Measurements from ENCODE around the gene KDM4E. TPM values are rescaled to one million over a fixed set of nuclear protein-coding genes. Genes with fewer than 3 reads are reported as not detected.
A peak's percentile ranks its signal among the peaks of the same experiment; 100 is the strongest.

KDM4E gene
- total RNA-seq, 4 donors from 2014 or later, result not detected

DNA sequence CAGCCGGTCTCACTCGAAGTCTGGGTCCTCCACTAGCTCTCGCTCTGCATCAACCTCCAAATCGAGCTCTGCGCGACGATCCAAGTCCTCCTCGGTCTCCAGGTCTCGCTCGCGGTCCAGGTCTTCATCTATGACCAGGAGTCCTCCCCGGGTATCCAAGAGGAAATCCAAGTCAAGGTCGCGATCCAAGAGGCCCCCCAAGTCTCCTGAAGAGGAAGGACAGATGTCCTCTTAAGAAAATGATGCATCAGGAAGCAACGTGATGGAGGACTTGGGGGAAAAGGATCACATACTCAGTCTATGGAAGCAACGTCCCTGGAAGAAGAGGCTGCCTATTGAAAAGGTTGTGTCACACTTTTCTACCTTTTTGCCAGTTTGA is 42.8 kb downstream of the KDM4E start:
- no peaks in the 10 kb centered on the region for H3K27me3 ChIP-seq
- no peak for TF ChIP-seq POLR2A (IDR thresholded peaks at IDR 0.05)
- TF ChIP-seq EP300 (IDR thresholded peaks at IDR 0.05; ENCODE audit: low read depth), result no peak
- no peak for TF ChIP-seq CTCF (IDR thresholded peaks at IDR 0.05)
- TF ChIP-seq POLR2AphosphoS5 (IDR thresholded peaks at IDR 0.05), result no peak
- peaks cover 3 to 17% (median 15%) of the 10 kb centered on the region in 4 donors for H3K4me1 ChIP-seq
- H3K4me3 ChIP-seq, result peak overlapping the region; percentile 58 to 85 (median 78)
- no peaks in the 10 kb centered on the region for H3K36me3 ChIP-seq
- no peaks in the 10 kb centered on the region for H3K9me3 ChIP-seq
- WGBS, 2 donors (ENCODE audit: low coverage in 1 of 2), result 0% methylated on average over 16 of the region's 16 CpGs; no CpG with 5 or more reads in 1 of the 2 donors
- H3K27ac ChIP-seq, result peak overlapping the region; percentile 94 to 99 (median 98)
- DNase-seq, result no peak
- in situ Hi-C loops (cut with MboI; ENCODE audit: low pct_ligation_motif_present in 1 of 4, low pct_unique_long_range_greater_than_20kb in 1 of 4, low sequenced_read_pairs in 3 of 4), result loop anchor here in 2 of 4 donors (10.0 kb wide), 3 partner anchors 77 to 637 kb away; partner anchors contain the start of genes CWC15 (in 2 of the 2) and KDM4D (in 2 of the 2)
- intact Hi-C loops (cut with DNase I; ENCODE audit: low total_unique reads), result loop anchor here (2.0 kb wide), 1 partner anchor 83 kb away; no protein-coding TSS in a partner anchor

DNA sequence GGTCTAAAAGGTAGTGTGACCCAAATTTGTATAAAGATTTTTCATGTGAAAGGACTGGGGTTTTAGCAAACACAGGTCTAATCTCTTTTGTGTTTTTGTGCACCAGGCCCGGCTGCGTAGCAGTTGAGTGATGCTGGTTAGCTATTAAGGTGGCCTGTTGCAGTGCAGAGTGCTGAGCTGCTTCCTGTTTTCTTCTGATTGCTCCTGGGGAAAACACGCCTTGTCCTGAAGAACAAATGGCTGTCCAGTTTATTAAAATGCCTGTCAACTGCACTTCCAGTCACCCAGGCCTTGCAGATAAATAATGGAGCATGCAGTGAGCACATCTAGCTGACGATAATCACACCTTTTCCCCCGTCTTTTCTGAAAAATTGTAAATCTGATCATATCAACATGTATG is 43.5 kb downstream of the KDM4E start:
- peak overlapping the region; percentile 58 to 85 (median 78) for H3K4me3 ChIP-seq
- no peaks in the 10 kb centered on the region for H3K27me3 ChIP-seq
- H3K9me3 ChIP-seq, result no peaks in the 10 kb centered on the region
- DNase-seq, result peak; percentile 89
- WGBS, 2 donors (ENCODE audit: low coverage in 1 of 2), result 0 to 5% methylated on average over 4 to 5 of the region's 5 CpGs
- peaks cover 3 to 17% (median 15%) of the 10 kb centered on the region in 4 donors for H3K4me1 ChIP-seq
- peak; percentile 93 for TF ChIP-seq POLR2A (IDR thresholded peaks at IDR 0.05)
- peak; percentile 94 to 96 (median 96) for TF ChIP-seq POLR2AphosphoS5 (IDR thresholded peaks at IDR 0.05)
- no peak for TF ChIP-seq CTCF (IDR thresholded peaks at IDR 0.05)
- no peak for TF ChIP-seq EP300 (IDR thresholded peaks at IDR 0.05; ENCODE audit: low read depth)
- no peaks in the 10 kb centered on the region for H3K36me3 ChIP-seq
- peak overlapping the region; percentile 94 to 99 (median 98) for H3K27ac ChIP-seq
- in situ Hi-C loops (cut with MboI; ENCODE audit: low pct_ligation_motif_present in 1 of 4, low pct_unique_long_range_greater_than_20kb in 1 of 4, low sequenced_read_pairs in 3 of 4), result loop anchor here in 2 of 4 donors (10.0 kb wide), 3 partner anchors 76 to 636 kb away; partner anchors contain the start of genes CWC15 (in 2 of the 2) and KDM4D (in 2 of the 2)
- intact Hi-C loops (cut with DNase I; ENCODE audit: low total_unique reads), result loop anchor here (2.0 kb wide), 1 partner anchor 82 kb away; no protein-coding TSS in a partner anchor

DNA sequence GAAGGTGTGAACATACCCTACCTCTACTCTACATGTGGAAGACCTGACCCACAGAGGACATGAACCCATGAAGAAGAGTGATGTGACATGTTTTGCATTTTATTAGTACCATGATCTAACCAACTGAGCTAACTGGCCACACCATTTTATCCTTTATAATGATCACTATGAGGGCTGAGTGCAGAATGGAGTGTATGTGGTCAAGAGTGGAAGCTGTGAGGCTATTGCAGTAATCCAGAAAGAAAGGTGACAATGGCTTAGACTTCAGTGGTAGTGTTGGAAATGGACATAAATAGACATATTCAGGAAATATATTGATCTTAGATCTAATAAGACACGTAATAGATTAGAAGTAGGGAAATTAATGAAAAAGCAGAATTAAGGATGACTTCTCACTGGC is 45.4 kb downstream of the KDM4E start:
- no peak overlapping the region for H3K27ac ChIP-seq
- DNase-seq, result no peak
- 67 to 95% methylated on average over 1 of the region's 1 CpG for WGBS, 2 donors (ENCODE audit: low coverage in 1 of 2)
- no peaks in the 10 kb centered on the region for H3K36me3 ChIP-seq
- intact Hi-C loops (cut with DNase I; ENCODE audit: low total_unique reads) (loop anchor here (10.0 kb wide), 1 partner anchor 694 kb away; no protein-coding TSS in a partner anchor), in situ Hi-C loops (cut with MboI; ENCODE audit: low pct_ligation_motif_present in 1 of 4, low pct_unique_long_range_greater_than_20kb in 1 of 4, low sequenced_read_pairs in 3 of 4) (loop anchor here in 2 of 4 donors (10.0 kb wide), 3 partner anchors 74 to 694 kb away; no protein-coding TSS in a partner anchor)
- no peaks in the 10 kb centered on the region for H3K9me3 ChIP-seq
- H3K4me1 ChIP-seq, result peaks cover 10 to 27% (median 19%) of the 10 kb centered on the region in 4 donors
- no peak overlapping the region for H3K4me3 ChIP-seq
- no peaks in the 10 kb centered on the region for H3K27me3 ChIP-seq
- no peak for TF ChIP-seq POLR2AphosphoS5 (IDR thresholded peaks at IDR 0.05)
- no peak for TF ChIP-seq CTCF (IDR thresholded peaks at IDR 0.05)
- TF ChIP-seq POLR2A (IDR thresholded peaks at IDR 0.05), result no peak
- TF ChIP-seq EP300 (IDR thresholded peaks at IDR 0.05; ENCODE audit: low read depth), result no peak

GRCh38 chr11:95072948-95073347 is 47.9 kb downstream of the KDM4E start:
- H3K4me1 ChIP-seq, result peaks cover 10 to 34% (median 22%) of the 10 kb centered on the region in 4 donors

More at GRCh38 chr11:95072948-95073347, 47.9 kb downstream of the KDM4E start:
- Histone ChIP-seq H3K9me3 (no peaks in the 10 kb centered on the region), H3K27ac (no peak overlapping the region), H3K4me3 (no peak overlapping the region), H3K36me3 (no peaks in the 10 kb centered on the region), H3K27me3 (no peaks in the 10 kb centered on the region)
- DNase-seq, result no peak
- intact Hi-C loops (cut with DNase I; ENCODE audit: low total_unique reads), result loop anchor here (10.0 kb wide), 1 partner anchor 692 kb away; no protein-coding TSS in a partner anchor
- no peak for TF ChIP-seq EP300 (IDR thresholded peaks at IDR 0.05; ENCODE audit: low read depth)
- no peak for TF ChIP-seq POLR2A (IDR thresholded peaks at IDR 0.05)
- TF ChIP-seq CTCF (IDR thresholded peaks at IDR 0.05), result no peak
- no peak for TF ChIP-seq POLR2AphosphoS5 (IDR thresholded peaks at IDR 0.05)
- in situ Hi-C loops (cut with MboI; ENCODE audit: low pct_ligation_motif_present in 1 of 4, low pct_unique_long_range_greater_than_20kb in 1 of 4, low sequenced_read_pairs in 3 of 4), result loop anchor here in 2 of 4 donors (10.0 kb wide), 3 partner anchors 72 to 692 kb away; no protein-coding TSS in a partner anchor

Measured in transverse colon (tissue), 4 donors.